NCI-H1048 (cell line): ENCODE results near the gene RSL1D1.
"Not testable (repeated sequence)": the region's sequence is repeated elsewhere in the genome, so short reads cannot be mapped to it uniquely, and the experiment has no call there.

Experiments
- DNase-seq: peaks from one replicate; lab custom pipeline; 2025; lab: John Stamatoyannopoulos, UW

The RSL1D1 gene

GRCh38 chr16:11843861-11844260 is 7.5 kb downstream of the RSL1D1 start:
- DNase-seq, result no peak

- no peak for DNase-seq
These were observed 8.1 kb downstream of the RSL1D1 start for GRCh38 chr16:11843206-11843605.

GRCh38 chr16:11841026-11841425 is 10.3 kb downstream of the RSL1D1 start:
- DNase-seq, result no peak

GRCh38 chr16:11836650-11837244 is 14.6 kb downstream of the RSL1D1 start:
- DNase-seq, result no peak

GRCh38 chr16:11835891-11836649 is 15.3 kb downstream of the RSL1D1 start:
- no peak for DNase-seq

GRCh38 chr16:11835309-11835708 is 16.0 kb downstream of the RSL1D1 start:
- DNase-seq, result no peak

GRCh38 chr16:11833951-11834695 is 17.2 kb downstream of the RSL1D1 start:
- DNase-seq, result no peak

GRCh38 chr16:11828696-11829095 is 22.6 kb downstream of the RSL1D1 start:
- no peak for DNase-seq

GRCh38 chr16:11825520-11826165 is 25.7 kb downstream of the RSL1D1 start:
- DNase-seq, result not testable (repeated sequence)

GRCh38 chr16:11824362-11824761 is 27.0 kb downstream of the RSL1D1 start:
- no peak for DNase-seq

GRCh38 chr16:11823645-11824044 is 27.7 kb downstream of the RSL1D1 start:
- not testable (repeated sequence) for DNase-seq

- no peak for DNase-seq
These were observed 31.5 kb downstream of the RSL1D1 start for GRCh38 chr16:11819798-11820197.

GRCh38 chr16:11818970-11819369 is 32.4 kb downstream of the RSL1D1 start:
- DNase-seq, result not testable (repeated sequence)

- no peak for DNase-seq
These were observed 35.2 kb downstream of the RSL1D1 start for GRCh38 chr16:11816123-11816522.

GRCh38 chr16:11814800-11815199 is 36.5 kb downstream of the RSL1D1 start:
- DNase-seq, result not testable (repeated sequence)

- DNase-seq, result no peak
These were observed 44.6 kb downstream of the RSL1D1 start for GRCh38 chr16:11806721-11807120.

- DNase-seq, result no peak
These were observed 45.8 kb downstream of the RSL1D1 start for GRCh38 chr16:11805556-11805955.

- no peak for DNase-seq
These were observed 49.8 kb downstream of the RSL1D1 start for GRCh38 chr16:11801481-11802021.

- DNase-seq, result no peak
These were observed 51.0 kb downstream of the RSL1D1 start for GRCh38 chr16:11800382-11800718.

- DNase-seq, result no peak
These were observed 51.6 kb downstream of the RSL1D1 start for GRCh38 chr16:11799509-11800381.

- no peak for DNase-seq
These were observed 52.3 kb downstream of the RSL1D1 start for GRCh38 chr16:11799017-11799381.

GRCh38 chr16:11797957-11798299 is 53.4 kb downstream of the RSL1D1 start:
- no peak for DNase-seq
